ENCODE results near the gene NFXL1. TPM values are rescaled to one million over a fixed set of nuclear protein-coding genes. Genes with fewer than 3 reads are reported as not detected.

NFXL1 gene
- total RNA-seq, 2 donors from 2014 or later = 15.6 to 18.4 TPM

GRCh38 chr4:47814618-47815295 is 99.6 kb downstream of the NFXL1 start:
- Mint-ChIP-seq H3K27ac (no peak overlapping the region), H3K36me3 (ENCODE audit: insufficient read depth in 2 of 2) (no peaks in the 10 kb centered on the region), H3K4me1 (ENCODE audit: low read depth) (no peaks in the 10 kb centered on the region), H3K9me3 (no peaks in the 10 kb centered on the region), H3K27me3 (ENCODE audit: low read depth) (peaks cover 18% of the 10 kb centered on the region), H3K4me3 (no peak overlapping the region)
- DNase-seq (no peak), ATAC-seq (replicated peaks in 1 of 2) (no peak)

- no peaks in the 10 kb centered on the region for H3K36me3 Mint-ChIP-seq (ENCODE audit: insufficient read depth in 2 of 2)
- H3K27me3 Mint-ChIP-seq (ENCODE audit: low read depth) = peaks cover 12% of the 10 kb centered on the region
- H3K4me1 Mint-ChIP-seq (ENCODE audit: low read depth) = no peaks in the 10 kb centered on the region
- no peak overlapping the region for H3K4me3 Mint-ChIP-seq
- no peaks in the 10 kb centered on the region for H3K9me3 Mint-ChIP-seq
- no peak for DNase-seq
- H3K27ac Mint-ChIP-seq = no peak overlapping the region
- ATAC-seq (replicated peaks in 1 of 2) = no peak
These were observed 104.7 kb downstream of the NFXL1 start for GRCh38 chr4:47809654-47810203.

- no peak overlapping the region for H3K4me3 Mint-ChIP-seq
- H3K4me1 Mint-ChIP-seq (ENCODE audit: low read depth) = no peaks in the 10 kb centered on the region
- ATAC-seq (replicated peaks in 1 of 2) (no peak), DNase-seq (no peak)
- H3K27ac Mint-ChIP-seq = peak overlapping the region; percentile 4
- no peaks in the 10 kb centered on the region for H3K36me3 Mint-ChIP-seq (ENCODE audit: insufficient read depth in 2 of 2)
- H3K27me3 Mint-ChIP-seq (ENCODE audit: low read depth) = no peaks in the 10 kb centered on the region
- H3K9me3 Mint-ChIP-seq = peaks cover 0 to 3% of the 10 kb centered on the region in 2 donors
These were observed 109.8 kb downstream of the NFXL1 start for GRCh38 chr4:47804598-47804997.

- no peak for ATAC-seq (replicated peaks in 1 of 2)
- Mint-ChIP-seq H3K9me3 (peaks cover 0 to 4% of the 10 kb centered on the region in 2 donors), H3K4me3 (no peak overlapping the region)
These were observed 112.8 kb downstream of the NFXL1 start for GRCh38 chr4:47801481-47802002.

GRCh38 chr4:47798165-47798564 is 116.2 kb downstream of the NFXL1 start:
- ATAC-seq (replicated peaks in 1 of 2) (no peak), DNase-seq (no peak)
- peaks cover 0 to 1% of the 10 kb centered on the region in 2 donors for H3K9me3 Mint-ChIP-seq
- no peaks in the 10 kb centered on the region for H3K4me1 Mint-ChIP-seq (ENCODE audit: low read depth)
- no peak overlapping the region for H3K4me3 Mint-ChIP-seq
- H3K36me3 Mint-ChIP-seq (ENCODE audit: insufficient read depth in 2 of 2) = no peaks in the 10 kb centered on the region
- no peak overlapping the region for H3K27ac Mint-ChIP-seq
- no peaks in the 10 kb centered on the region for H3K27me3 Mint-ChIP-seq (ENCODE audit: low read depth)

More at GRCh38 chr4:47801481-47802002, 112.8 kb downstream of the NFXL1 start:
- Mint-ChIP-seq H3K27ac (no peak overlapping the region), H3K36me3 (ENCODE audit: insufficient read depth in 2 of 2) (no peaks in the 10 kb centered on the region), H3K27me3 (ENCODE audit: low read depth) (no peaks in the 10 kb centered on the region), H3K4me1 (ENCODE audit: low read depth) (no peaks in the 10 kb centered on the region)
- no peak for DNase-seq

Other genes with a start within 250 kb of the NFXL1 start
- gene CORIN, start 76.5 kb downstream of the NFXL1 start, total RNA-seq = under 1 TPM; 0.25 to 0.29 TPM
- under 1 TPM in 1 of 2 donors, not detected in 1; 0.32 TPM for gene CNGA1, start 102.1 kb upstream of the NFXL1 start, total RNA-seq
- 1 to 10 TPM; 1.6 to 1.7 TPM for gene NIPAL1, start 102.2 kb upstream of the NFXL1 start, total RNA-seq
- gene TXK, start 219.7 kb upstream of the NFXL1 start, total RNA-seq = 10 to 100 TPM; 37.8 to 52.3 TPM